ENCODE data around the gene FFAR1.

DNA sequence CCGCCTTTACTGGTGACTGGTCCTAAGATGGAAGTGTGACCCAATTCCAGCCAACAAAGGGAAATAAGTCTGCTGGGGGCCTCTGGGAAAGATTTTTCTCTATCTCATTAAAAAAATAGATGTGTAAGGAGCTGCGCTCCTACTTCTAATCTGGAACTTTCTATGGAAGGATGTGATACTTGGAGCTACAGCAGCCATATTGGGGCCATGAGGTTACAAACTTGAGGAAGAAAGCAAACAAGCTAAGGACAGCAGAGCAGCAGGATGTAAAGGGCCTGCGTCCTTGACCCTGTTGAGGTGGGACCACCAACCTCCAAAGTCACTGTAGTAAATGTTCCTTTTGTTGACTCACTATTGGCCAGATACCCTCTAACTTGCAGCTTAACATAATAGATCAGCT, 30.7 kb downstream of the FFAR1 start:
- TF ChIP-seq, protein P1, sequence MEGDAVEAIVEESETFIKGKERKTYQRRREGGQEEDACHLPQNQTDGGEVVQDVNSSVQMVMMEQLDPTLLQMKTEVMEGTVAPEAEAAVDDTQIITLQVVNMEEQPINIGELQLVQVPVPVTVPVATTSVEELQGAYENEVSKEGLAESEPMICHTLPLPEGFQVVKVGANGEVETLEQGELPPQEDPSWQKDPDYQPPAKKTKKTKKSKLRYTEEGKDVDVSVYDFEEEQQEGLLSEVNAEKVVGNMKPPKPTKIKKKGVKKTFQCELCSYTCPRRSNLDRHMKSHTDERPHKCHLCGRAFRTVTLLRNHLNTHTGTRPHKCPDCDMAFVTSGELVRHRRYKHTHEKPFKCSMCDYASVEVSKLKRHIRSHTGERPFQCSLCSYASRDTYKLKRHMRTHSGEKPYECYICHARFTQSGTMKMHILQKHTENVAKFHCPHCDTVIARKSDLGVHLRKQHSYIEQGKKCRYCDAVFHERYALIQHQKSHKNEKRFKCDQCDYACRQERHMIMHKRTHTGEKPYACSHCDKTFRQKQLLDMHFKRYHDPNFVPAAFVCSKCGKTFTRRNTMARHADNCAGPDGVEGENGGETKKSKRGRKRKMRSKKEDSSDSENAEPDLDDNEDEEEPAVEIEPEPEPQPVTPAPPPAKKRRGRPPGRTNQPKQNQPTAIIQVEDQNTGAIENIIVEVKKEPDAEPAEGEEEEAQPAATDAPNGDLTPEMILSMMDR (IDR thresholded peaks at IDR 0.05) = no peak
- TF ChIP-seq POLR2A (IDR thresholded peaks at IDR 0.05) = no peak
- no peak for TF ChIP-seq EP300 (IDR thresholded peaks at IDR 0.05)
- TF ChIP-seq POLR2AphosphoS5 (IDR thresholded peaks at IDR 0.05) = no peak

Measured in upper lobe of left lung (tissue), 4 donors.